Measurements from ENCODE around the gene IQSEC1. TPM values are rescaled to one million over a fixed set of nuclear protein-coding genes. Genes with fewer than 3 reads are reported as not detected.

The IQSEC1 gene
- total and polyA plus RNA-seq, 2 of the 8 experiments (the other 6 are each of a cell fraction or from before 2014, with no cell fraction given): 6.8 to 28.8 TPM

GRCh38 chr3:13012221-13012691 lies 61.0 kb downstream of the IQSEC1 start (continued):
- TF ChIP-seq RAD21 (IDR thresholded peaks at IDR 0.05 in 1 of 2, conservative IDR thresholded peaks at IDR 0.05 in 1 of 2; ENCODE audit: low read depth in 2 of 2, low read length in 2 of 2) (no peak), SUZ12 (IDR thresholded peaks at IDR 0.05; ENCODE audit: low read length) (no peak), BRCA1 (IDR thresholded peaks at IDR 0.05; ENCODE audit: low read depth, low read length) (no peak), YY1 (IDR thresholded peaks at IDR 0.05; ENCODE audit: low read depth, low read length) (no peak), EGR1 (IDR thresholded peaks at IDR 0.05; ENCODE audit: borderline replicate concordance, low read depth, low read length) (no peak)
